ENCODE results near the gene TFDP2.
"Not testable (repeated sequence)": the region's sequence is repeated elsewhere in the genome, so short reads cannot be mapped to it uniquely, and the experiment has no call there.

TFDP2 gene

GRCh38 chr3:141920701-141921100 lies 228.6 kb downstream of the TFDP2 start:
- no peak for DNase-seq (ENCODE audit: low read depth)
- TF ChIP-seq, protein P1, sequence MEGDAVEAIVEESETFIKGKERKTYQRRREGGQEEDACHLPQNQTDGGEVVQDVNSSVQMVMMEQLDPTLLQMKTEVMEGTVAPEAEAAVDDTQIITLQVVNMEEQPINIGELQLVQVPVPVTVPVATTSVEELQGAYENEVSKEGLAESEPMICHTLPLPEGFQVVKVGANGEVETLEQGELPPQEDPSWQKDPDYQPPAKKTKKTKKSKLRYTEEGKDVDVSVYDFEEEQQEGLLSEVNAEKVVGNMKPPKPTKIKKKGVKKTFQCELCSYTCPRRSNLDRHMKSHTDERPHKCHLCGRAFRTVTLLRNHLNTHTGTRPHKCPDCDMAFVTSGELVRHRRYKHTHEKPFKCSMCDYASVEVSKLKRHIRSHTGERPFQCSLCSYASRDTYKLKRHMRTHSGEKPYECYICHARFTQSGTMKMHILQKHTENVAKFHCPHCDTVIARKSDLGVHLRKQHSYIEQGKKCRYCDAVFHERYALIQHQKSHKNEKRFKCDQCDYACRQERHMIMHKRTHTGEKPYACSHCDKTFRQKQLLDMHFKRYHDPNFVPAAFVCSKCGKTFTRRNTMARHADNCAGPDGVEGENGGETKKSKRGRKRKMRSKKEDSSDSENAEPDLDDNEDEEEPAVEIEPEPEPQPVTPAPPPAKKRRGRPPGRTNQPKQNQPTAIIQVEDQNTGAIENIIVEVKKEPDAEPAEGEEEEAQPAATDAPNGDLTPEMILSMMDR (conservative IDR thresholded peaks at IDR 0.05; ENCODE audit: low read depth, low read length): no peak
- no peak overlapping the region for H3K4me3 ChIP-seq (ENCODE audit: low read depth, low read length)

DNA sequence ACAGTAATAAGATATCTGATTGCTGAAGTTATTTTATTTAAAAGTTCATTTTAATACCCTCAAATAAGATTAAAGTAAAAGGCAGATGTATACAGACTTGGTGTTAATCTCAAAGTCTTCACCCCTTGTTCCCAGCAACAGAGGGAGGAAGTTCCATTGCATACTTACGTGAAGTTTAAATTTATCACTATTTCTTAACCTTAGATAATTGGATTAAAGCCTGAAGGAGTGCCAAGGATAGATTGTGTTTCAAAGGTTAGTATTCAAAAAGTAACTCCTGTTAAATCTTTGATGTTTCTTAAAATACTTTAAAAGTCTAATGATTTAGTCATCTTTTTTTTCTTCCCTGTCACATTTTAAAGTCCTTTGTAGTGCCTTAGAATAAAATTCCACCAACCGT lies 233.6 kb downstream of the TFDP2 start:
- TF ChIP-seq, protein P1 (conservative IDR thresholded peaks at IDR 0.05; ENCODE audit: low read depth, low read length): no peak
- peak; percentile 23 for DNase-seq (ENCODE audit: low read depth)
- H3K4me3 ChIP-seq (ENCODE audit: low read depth, low read length): no peak overlapping the region

DNA sequence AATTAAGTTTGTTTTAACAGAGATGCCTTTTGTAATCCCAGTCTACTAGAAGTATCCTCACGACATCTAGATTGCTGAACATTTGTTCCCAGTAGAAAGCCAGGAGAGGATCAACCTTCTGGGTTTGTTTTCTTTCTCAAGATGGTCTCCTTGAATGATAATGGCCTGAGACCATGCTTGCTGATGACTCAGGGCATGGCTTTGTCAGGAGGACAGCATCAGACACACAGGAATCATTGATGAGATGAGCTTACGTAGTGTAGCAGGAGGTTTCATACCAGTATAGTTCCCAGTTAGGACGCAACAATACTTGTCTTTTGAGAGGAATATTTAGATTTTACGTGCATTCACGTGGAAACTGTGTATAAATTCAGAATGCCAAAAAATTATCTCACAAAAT lies 234.3 kb downstream of the TFDP2 start:
- peak; percentile 30 for DNase-seq (ENCODE audit: low read depth)
- no peak overlapping the region for H3K4me3 ChIP-seq (ENCODE audit: low read depth, low read length)
- TF ChIP-seq, protein P1 (conservative IDR thresholded peaks at IDR 0.05; ENCODE audit: low read depth, low read length): no peak

DNA sequence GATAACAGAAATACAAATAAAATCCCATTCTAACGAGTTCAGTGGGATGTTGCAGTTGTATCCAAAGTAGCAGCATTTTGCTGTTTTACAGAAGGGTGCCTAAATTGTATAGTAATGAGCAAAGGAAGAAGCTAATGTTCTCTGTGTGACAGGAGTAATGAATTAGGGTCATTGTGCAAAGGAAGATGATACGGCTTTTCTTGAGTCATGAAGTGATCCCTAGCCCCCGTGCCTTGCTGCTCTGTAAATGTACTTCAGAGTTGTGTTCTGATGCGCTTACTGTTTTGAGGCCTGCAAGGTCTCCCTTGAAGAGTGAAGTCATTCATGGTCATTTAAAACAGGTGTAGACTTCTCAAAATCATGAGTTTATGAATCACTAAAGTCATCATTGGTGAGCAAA lies 235.0 kb downstream of the TFDP2 start:
- TF ChIP-seq, protein P1 (conservative IDR thresholded peaks at IDR 0.05; ENCODE audit: low read depth, low read length): no peak
- DNase-seq (ENCODE audit: low read depth): no peak
- H3K4me3 ChIP-seq (ENCODE audit: low read depth, low read length): no peak overlapping the region

- peak; percentile 84 for DNase-seq (ENCODE audit: low read depth)
- TF ChIP-seq, protein P1 (conservative IDR thresholded peaks at IDR 0.05; ENCODE audit: low read depth, low read length): peak; percentile 77
Observed at GRCh38 chr3:141913150-141913811, 236.1 kb downstream of the TFDP2 start.

GRCh38 chr3:141909986-141910385 lies 239.4 kb downstream of the TFDP2 start:
- DNase-seq (ENCODE audit: low read depth); H3K4me3 ChIP-seq (ENCODE audit: low read depth, low read length): not testable (repeated sequence)

More at GRCh38 chr3:141913150-141913811, 236.1 kb downstream of the TFDP2 start:
- no peak overlapping the region for H3K4me3 ChIP-seq (ENCODE audit: low read depth, low read length)

DNA sequence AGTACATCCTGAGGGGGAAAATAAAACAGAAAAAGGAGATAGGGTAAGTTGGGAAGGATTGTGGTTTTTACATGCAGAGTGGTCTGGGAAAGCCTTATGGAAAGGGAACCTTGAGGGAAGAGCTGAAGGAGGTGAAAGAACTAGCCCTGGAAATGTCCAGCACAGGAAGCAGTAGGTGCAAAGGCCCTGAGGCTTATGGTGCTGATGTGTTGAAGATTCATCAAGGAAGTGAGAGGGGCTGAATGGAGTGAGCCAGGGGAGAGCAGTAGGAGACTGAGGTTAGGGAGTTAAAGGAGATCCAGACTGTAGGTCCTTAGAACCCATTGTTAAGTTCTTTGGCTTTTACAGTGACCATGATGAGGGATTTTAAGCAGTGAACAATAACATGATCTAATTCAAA lies 239.9 kb downstream of the TFDP2 start:
- DNase-seq (ENCODE audit: low read depth): no peak
- TF ChIP-seq, protein P1 (conservative IDR thresholded peaks at IDR 0.05; ENCODE audit: low read depth, low read length): no peak

More for the DNA sequence above, 239.9 kb downstream of the TFDP2 start:
- no peak overlapping the region for H3K4me3 ChIP-seq (ENCODE audit: low read depth, low read length)
